Hypothalamus (tissue), 51 donors: ENCODE results near the gene SNAP91.
"Not testable (repeated sequence)": the region's sequence is repeated elsewhere in the genome, so short reads cannot be mapped to it uniquely, and the experiment has no call there.

Experiments used
- DNase-seq, 51 donors: peaks; one replicate each; lab custom pipeline; 2025; lab: John Stamatoyannopoulos, UW

The SNAP91 gene

GRCh38 chr6:83556871-83557270, 152.0 kb downstream of the SNAP91 start:
- DNase-seq: no peak

- not testable (repeated sequence) for DNase-seq
These were observed 157.2 kb downstream of the SNAP91 start for GRCh38 chr6:83551748-83552147.

GRCh38 chr6:83550482-83550881, 158.4 kb downstream of the SNAP91 start:
- DNase-seq: not testable (repeated sequence)

DNA sequence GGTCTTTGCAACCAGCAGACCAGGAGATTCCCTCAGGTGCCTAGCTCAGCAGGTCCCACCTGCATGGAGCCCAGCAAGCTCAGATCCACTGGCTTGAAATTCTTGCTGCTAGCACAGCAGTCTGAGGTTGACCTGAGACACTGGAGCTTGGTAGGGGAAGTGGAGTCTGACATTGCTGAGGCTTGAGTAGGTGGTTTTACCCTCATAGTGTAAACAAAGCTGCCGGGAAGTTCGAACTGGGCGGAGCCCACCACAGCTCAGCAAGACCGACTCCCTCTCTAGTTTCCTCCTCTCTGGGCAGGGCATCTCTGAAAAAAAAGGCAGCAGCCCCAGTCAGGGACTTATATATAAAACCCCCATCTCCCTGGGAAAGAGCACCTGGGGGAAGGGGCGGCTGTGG, 162.3 kb downstream of the SNAP91 start:
- no peak for DNase-seq

DNA sequence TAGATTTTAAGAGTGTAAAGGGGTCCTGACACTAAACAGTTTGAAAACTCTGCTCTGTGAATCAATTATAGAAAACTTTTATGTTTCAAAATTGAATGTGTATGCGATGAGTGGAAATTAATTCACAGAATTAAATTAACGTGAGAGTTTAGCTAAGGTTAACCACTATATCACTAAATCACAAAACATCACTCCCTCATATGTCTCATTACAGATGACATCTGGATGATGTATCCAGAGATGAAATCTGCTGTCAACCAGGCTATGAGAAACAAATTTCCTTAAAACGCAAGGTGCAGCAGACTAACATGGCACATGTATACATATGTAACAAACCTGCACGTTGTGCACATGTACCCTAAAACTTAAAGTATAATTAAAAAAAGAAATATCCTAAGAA, 169.2 kb downstream of the SNAP91 start:
- no peak for DNase-seq

GRCh38 chr6:83536647-83537589, 172.0 kb downstream of the SNAP91 start:
- DNase-seq: no peak

GRCh38 chr6:83536034-83536646, 172.8 kb downstream of the SNAP91 start:
- peak in 2 of 51 donors; percentile 15 to 16 for DNase-seq

DNA sequence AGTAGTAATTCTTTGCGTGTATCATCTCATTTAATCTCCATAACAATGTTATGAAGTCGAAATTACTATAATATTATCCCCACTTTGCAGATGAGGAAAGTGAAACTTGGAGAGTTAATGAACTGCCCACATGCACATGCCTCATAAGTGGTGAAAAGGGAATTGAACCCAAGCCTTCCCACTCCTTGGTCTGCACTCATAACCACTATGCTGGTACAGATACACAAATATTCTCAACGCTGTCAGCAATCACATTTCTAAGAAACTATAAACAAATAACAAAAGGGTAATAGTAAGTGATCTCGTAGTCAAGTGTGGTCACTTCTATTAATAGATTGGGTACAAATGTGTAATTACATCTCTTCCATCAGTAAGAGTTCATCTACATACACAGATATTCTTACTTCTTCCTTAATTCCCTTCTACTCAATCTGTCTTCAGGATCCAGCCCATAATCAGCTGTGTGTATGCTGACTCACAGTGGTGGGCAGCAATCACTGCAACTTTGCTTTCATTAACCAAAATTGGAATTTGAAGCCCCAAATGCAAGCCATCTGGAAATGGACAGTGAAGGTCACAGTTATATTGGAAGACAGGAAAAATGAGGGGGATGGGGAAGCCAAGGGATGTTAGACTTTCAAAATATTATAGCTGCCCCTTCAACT, 190.0 kb downstream of the SNAP91 start:
- DNase-seq: no peak

- DNase-seq: no peak
These were observed 191.4 kb downstream of the SNAP91 start for GRCh38 chr6:83517500-83517899.

GRCh38 chr6:83514866-83515466, 193.9 kb downstream of the SNAP91 start:
- peak in 12 of 51 donors; percentile 2 to 55 (median 9) for DNase-seq

GRCh38 chr6:83514466-83514865, 194.4 kb downstream of the SNAP91 start:
- DNase-seq: no peak

GRCh38 chr6:83511901-83512681, 196.8 kb downstream of the SNAP91 start, which contains the start of gene PRSS35:
PRSS35 (plus strand) TSS chr6:83512534; CDS start chr6:83523442, 10,908 bp downstream.
- DNase-seq: peak in 44 of 51 donors; percentile 3 to 68 (median 34)

GRCh38 chr6:83511266-83511665, 197.6 kb downstream of the SNAP91 start:
- no peak for DNase-seq

GRCh38 chr6:83510791-83511190, 198.1 kb downstream of the SNAP91 start:
- DNase-seq: no peak

GRCh38 chr6:83509441-83509840, 199.5 kb downstream of the SNAP91 start:
- DNase-seq: no peak

GRCh38 chr6:83505356-83505755, 203.5 kb downstream of the SNAP91 start:
- no peak for DNase-seq
